Measurements from ENCODE around the gene IL7R.

GRCh38 chr5:35819026-35819425, 37.7 kb upstream of the IL7R start:
- TF ChIP-seq CTCF (conservative IDR thresholded peaks at IDR 0.05; ENCODE audit: low read length) (no peak), EZH2phosphoT487 (IDR thresholded peaks at IDR 0.05; ENCODE audit: borderline replicate concordance, low read depth, low read length) (no peak)
